Naive B cell (primary cell): Measurements from ENCODE around the gene EIF4E1B. TPM values are rescaled to one million over a fixed set of nuclear protein-coding genes. Genes with fewer than 3 reads are reported as not detected.
A peak's percentile ranks its signal among the peaks of the same experiment; 100 is the strongest.

Source experiments
- ATAC-seq, 2 donors: fragments of 150-1000 bp; cut with Tn5 transposase; 2 replicates each; pipeline ENCODE4 v1.10.0; 2021; ENCODE audit warnings: low read depth in 2 of 2, mild to moderate bottlenecking in 2 of 2, moderate library complexity in 2 of 2
- DNase-seq: peaks from one replicate; pipeline ENCODE4 v3.0.0; 2022
- H3K27ac Mint-ChIP-seq, 6 donors: one replicate each; pipeline ENCODE4 v1.8.0; 2020 to 2022; ENCODE audit warnings: mild to moderate bottlenecking in 6 of 6, mixed read lengths in 6 of 6, moderate library complexity in 5 of 6, inconsistent platforms in 2 of 6
- H3K27me3 Mint-ChIP-seq, 3 donors: one replicate each; pipeline ENCODE4 v1.8.0; 2021 to 2022; ENCODE audit warnings: mixed read lengths in 3 of 3, mild to moderate bottlenecking in 1 of 3
- H3K36me3 Mint-ChIP-seq, 2 donors: one replicate each; pipeline ENCODE4 v1.8.0; 2020 to 2022; ENCODE audit warnings: mixed read lengths in 2 of 2, inconsistent platforms in 1 of 2, mild to moderate bottlenecking in 1 of 2
- H3K4me1 Mint-ChIP-seq, 3 donors: one replicate each; pipeline ENCODE4 v1.8.0; 2020 to 2022; ENCODE audit warnings: mixed read lengths in 3 of 3, inconsistent platforms in 1 of 3, mild to moderate bottlenecking in 1 of 3, moderate library complexity in 1 of 3
- H3K4me3 Mint-ChIP-seq, 8 donors: one replicate each; pipeline ENCODE4 v1.8.0; 2020 to 2022; ENCODE audit warnings: mild to moderate bottlenecking in 8 of 8, mixed read lengths in 8 of 8, moderate library complexity in 8 of 8, inconsistent platforms in 2 of 8
- H3K9me3 Mint-ChIP-seq, 7 donors: one replicate each; pipeline ENCODE4 v1.8.0; 2020 to 2022; ENCODE audit warnings: mixed read lengths in 7 of 7, mild to moderate bottlenecking in 5 of 7, inconsistent platforms in 2 of 7, moderate library complexity in 1 of 7
- polyA plus RNA-seq, 6 donors: library from polyadenylated mRNA; unstranded; fragments of 300-500 nt; fragmentation: Illumina TruSeq; gene quantifications; one replicate each; pipeline ENCODE4 v1.2.3, GENCODE V29; 2021; ENCODE audit warnings: low read depth in 6 of 6

EIF4E1B gene
- polyA plus RNA-seq, 6 donors from 2014 or later: not detected

GRCh38 chr5:176687247-176687646, 56.8 kb downstream of the EIF4E1B start:
- no peak overlapping the region for H3K4me3 Mint-ChIP-seq
- H3K4me1 Mint-ChIP-seq: no peaks in the 10 kb centered on the region

GRCh38 chr5:176687881-176688280, 57.4 kb downstream of the EIF4E1B start:
- no peak for DNase-seq
- Mint-ChIP-seq H3K27me3 (peaks cover 51 to 69% (median 55%) of the 10 kb centered on the region in 3 donors), H3K9me3 (peaks cover 11 to 42% (median 36%) of the 10 kb centered on the region in 7 donors), H3K4me1 (no peaks in the 10 kb centered on the region), H3K27ac (no peak overlapping the region), H3K36me3 (peaks cover 0 to 31% of the 10 kb centered on the region in 2 donors), H3K4me3 (no peak overlapping the region)
- ATAC-seq: no peak

More at GRCh38 chr5:176687247-176687646, 56.8 kb downstream of the EIF4E1B start:
- no peak for ATAC-seq
- Mint-ChIP-seq H3K9me3 (peaks cover 11 to 42% (median 36%) of the 10 kb centered on the region in 7 donors), H3K36me3 (peaks cover 0 to 31% of the 10 kb centered on the region in 2 donors), H3K27me3 (peaks cover 51 to 69% (median 55%) of the 10 kb centered on the region in 3 donors), H3K27ac (no peak overlapping the region)
- DNase-seq: no peak

- H3K27ac Mint-ChIP-seq: peak overlapping the region in 1 of 6 donors; percentile 47
- H3K4me3 Mint-ChIP-seq: peak overlapping the region in 1 of 8 donors; percentile 59
- ATAC-seq (no peak), DNase-seq (no peak)
- H3K36me3 Mint-ChIP-seq: peaks cover 0 to 11% of the 10 kb centered on the region in 2 donors
- H3K4me1 Mint-ChIP-seq: no peaks in the 10 kb centered on the region
- peaks cover 0 to 21% (median 14%) of the 10 kb centered on the region in 7 donors for H3K9me3 Mint-ChIP-seq
- peaks cover 48 to 68% (median 58%) of the 10 kb centered on the region in 3 donors for H3K27me3 Mint-ChIP-seq
Measured at GRCh38 chr5:176690911-176691310, 60.4 kb downstream of the EIF4E1B start.

- no peak for ATAC-seq
- Mint-ChIP-seq H3K27me3 (peaks cover 50 to 73% (median 64%) of the 10 kb centered on the region in 3 donors), H3K4me3 (peak overlapping the region in 1 of 8 donors; percentile 11), H3K9me3 (peaks cover 0 to 20% (median 12%) of the 10 kb centered on the region in 7 donors), H3K4me1 (no peaks in the 10 kb centered on the region), H3K27ac (no peak overlapping the region), H3K36me3 (peaks cover 0 to 9% of the 10 kb centered on the region in 2 donors)
- no peak for DNase-seq
Measured at GRCh38 chr5:176691524-176691923, 61.0 kb downstream of the EIF4E1B start.

GRCh38 chr5:176692326-176692725, 61.9 kb downstream of the EIF4E1B start:
- Mint-ChIP-seq H3K27ac (no peak overlapping the region), H3K27me3 (peaks cover 53 to 76% (median 72%) of the 10 kb centered on the region in 3 donors), H3K4me1 (no peaks in the 10 kb centered on the region), H3K9me3 (peaks cover 0 to 12% (median 6%) of the 10 kb centered on the region in 7 donors), H3K36me3 (peaks cover 0 to 9% of the 10 kb centered on the region in 2 donors), H3K4me3 (no peak overlapping the region)
- DNase-seq: no peak
- no peak for ATAC-seq

- peaks cover 0 to 9% of the 10 kb centered on the region in 2 donors for H3K36me3 Mint-ChIP-seq
- peaks cover 57 to 82% (median 78%) of the 10 kb centered on the region in 3 donors for H3K27me3 Mint-ChIP-seq
- no peak overlapping the region for H3K27ac Mint-ChIP-seq
Measured at GRCh38 chr5:176692839-176693476, 62.5 kb downstream of the EIF4E1B start.

GRCh38 chr5:176693477-176693851, 63.0 kb downstream of the EIF4E1B start:
- H3K9me3 Mint-ChIP-seq: peaks cover 0 to 11% (median 5%) of the 10 kb centered on the region in 7 donors
- H3K4me1 Mint-ChIP-seq: no peaks in the 10 kb centered on the region
- peaks cover 0 to 9% of the 10 kb centered on the region in 2 donors for H3K36me3 Mint-ChIP-seq
- no peak overlapping the region for H3K27ac Mint-ChIP-seq
- ATAC-seq (no peak), DNase-seq (no peak)
- H3K27me3 Mint-ChIP-seq: peaks cover 59 to 87% (median 83%) of the 10 kb centered on the region in 3 donors
- H3K4me3 Mint-ChIP-seq: peak overlapping the region in 1 of 8 donors; percentile 8

More at GRCh38 chr5:176692839-176693476, 62.5 kb downstream of the EIF4E1B start:
- ATAC-seq (no peak), DNase-seq (no peak)
- H3K4me3 Mint-ChIP-seq: no peak overlapping the region
- H3K9me3 Mint-ChIP-seq: peaks cover 0 to 12% (median 5%) of the 10 kb centered on the region in 7 donors
- no peaks in the 10 kb centered on the region for H3K4me1 Mint-ChIP-seq

- ATAC-seq (no peak), DNase-seq (no peak)
- Mint-ChIP-seq H3K27ac (no peak overlapping the region), H3K9me3 (peaks cover 0 to 8% (median 5%) of the 10 kb centered on the region in 7 donors), H3K36me3 (peaks cover 0 to 9% of the 10 kb centered on the region in 2 donors), H3K4me1 (no peaks in the 10 kb centered on the region), H3K4me3 (no peak overlapping the region), H3K27me3 (peaks cover 66 to 94% (median 89%) of the 10 kb centered on the region in 3 donors)
Measured at GRCh38 chr5:176694146-176694545, 63.7 kb downstream of the EIF4E1B start.

GRCh38 chr5:176694631-176695030, 64.2 kb downstream of the EIF4E1B start:
- H3K36me3 Mint-ChIP-seq: peaks cover 0 to 5% of the 10 kb centered on the region in 2 donors
- no peak overlapping the region for H3K4me3 Mint-ChIP-seq
- H3K4me1 Mint-ChIP-seq: no peaks in the 10 kb centered on the region
- ATAC-seq (no peak), DNase-seq (no peak)
- no peak overlapping the region for H3K27ac Mint-ChIP-seq
- H3K9me3 Mint-ChIP-seq: peaks cover 0 to 6% (median 4%) of the 10 kb centered on the region in 7 donors
- H3K27me3 Mint-ChIP-seq: peaks cover 62 to 90% (median 89%) of the 10 kb centered on the region in 3 donors

GRCh38 chr5:176695073-176695472, 64.6 kb downstream of the EIF4E1B start:
- Mint-ChIP-seq H3K27me3 (peaks cover 58 to 90% (median 89%) of the 10 kb centered on the region in 3 donors), H3K4me3 (no peak overlapping the region), H3K27ac (no peak overlapping the region), H3K9me3 (peaks cover 0 to 6% (median 0%) of the 10 kb centered on the region in 7 donors), H3K36me3 (peaks cover 0 to under 1% of the 10 kb centered on the region in 2 donors), H3K4me1 (no peaks in the 10 kb centered on the region)
- ATAC-seq: no peak
- DNase-seq: no peak

Other genes with a start within 250 kb of the EIF4E1B start
- 10 to 100 TPM; 15.9 to 39.6 (median 26.5) TPM for gene NOP16, start 242.1 kb upstream of the EIF4E1B start, polyA plus RNA-seq
- 100 to 1,000 TPM; 137 to 220 (median 172) TPM for gene HIGD2A, start 241.9 kb upstream of the EIF4E1B start, polyA plus RNA-seq
- 10 to 100 TPM; 42.3 to 64.4 (median 55.2) TPM for gene CLTB, start 214.1 kb upstream of the EIF4E1B start, polyA plus RNA-seq
- gene FAF2, start 182.3 kb upstream of the EIF4E1B start, polyA plus RNA-seq: 10 to 100 TPM; 11.0 to 16.3 (median 13.3) TPM
- gene RNF44, start 93.3 kb upstream of the EIF4E1B start, polyA plus RNA-seq: 1 to 10 TPM in 5 of 6 donors, under 1 TPM in 1; 0.38 to 6.1 (median 2.9) TPM
- gene CDHR2, start 81.3 kb upstream of the EIF4E1B start, polyA plus RNA-seq: not detected
- under 1 TPM in 5 of 6 donors, not detected in 1; 0.08 to 0.65 (median 0.16) TPM for gene GPRIN1, start 20.5 kb upstream of the EIF4E1B start, polyA plus RNA-seq
- gene SNCB, start 141 bp upstream of the EIF4E1B start, polyA plus RNA-seq: 1 to 10 TPM in 3 of 6 donors, under 1 TPM in 2, not detected in 1; 0.34 to 1.1 (median 1.0) TPM
- 10 to 100 TPM; 11.9 to 22.8 (median 18.5) TPM for gene TSPAN17, start 16.8 kb downstream of the EIF4E1B start, polyA plus RNA-seq
- not detected for gene UNC5A, start 179.9 kb downstream of the EIF4E1B start, polyA plus RNA-seq